HepG2 (cell line): ENCODE data around the gene DAB2IP. TPM values are rescaled to one million over a fixed set of nuclear protein-coding genes. Genes with fewer than 3 reads are reported as not detected.
A peak's percentile ranks its signal among the peaks of the same experiment; 100 is the strongest.

Experiments used
- ARNT ChIP-seq: fragments of 450-650 bp; IDR thresholded peaks from 2 replicates; pipeline ENCODE4 v1.6.1; 2017
- CEBPB ChIP-seq: IDR thresholded peaks from 2 replicates; pipeline ENCODE4 v1.6.1; 2011; ENCODE audit warnings: low read depth, low read length, improper control_type of control experiment, borderline replicate concordance
- CHD4 ChIP-seq: fragments of 200-600 bp; sonication (generic); IDR thresholded peaks from 2 replicates; pipeline ENCODE4 v1.7.0; 2017; ENCODE audit warnings: mild to moderate bottlenecking, low read length, borderline replicate concordance
- DRAP1 ChIP-seq: IDR thresholded peaks from 2 replicates; pipeline ENCODE4 v1.6.1; 2016; ENCODE audit warnings: missing genetic modification reagents, missing compliant biosample characterization
- ERF ChIP-seq: IDR thresholded peaks from 2 replicates; pipeline ENCODE4 v1.6.1; 2018; ENCODE audit warnings: missing biosample characterization, missing genetic modification reagents
- ISL2 ChIP-seq: sonication (generic); formaldehyde crosslinking; IDR thresholded peaks from 2 replicates; pipeline ENCODE4 v1.5.0; 2020; ENCODE audit warnings: missing genetic modification reagents
- NR2C2 ChIP-seq: sonication (generic); formaldehyde crosslinking; IDR thresholded peaks from 2 replicates; pipeline ENCODE4 v1.4.0; 2020; ENCODE audit warnings: missing genetic modification reagents, mild to moderate bottlenecking, moderate library complexity, borderline replicate concordance
- RXRA ChIP-seq: sonication (generic); formaldehyde crosslinking; IDR thresholded peaks from 2 replicates; pipeline ENCODE4 v1.5.1; 2020; ENCODE audit warnings: missing genetic modification reagents
- SKI ChIP-seq: fragments of 450-650 bp; IDR thresholded peaks from one replicate; pipeline ENCODE4 v1.6.1; 2018; ENCODE audit warnings: mild to moderate bottlenecking; ENCODE audit not compliant: partially characterized antibody
- SP5 ChIP-seq: IDR thresholded peaks from 2 replicates; pipeline ENCODE4 v1.6.1; 2016; ENCODE audit warnings: low read depth, borderline replicate concordance
- ZBTB7B ChIP-seq: sonication (generic); formaldehyde crosslinking; IDR thresholded peaks from 2 replicates; pipeline ENCODE4 v1.4.0; 2020; ENCODE audit warnings: missing genetic modification reagents
- ZFP1 ChIP-seq: IDR thresholded peaks from 2 replicates; pipeline ENCODE4 v1.6.1; 2016
- ZFP91 ChIP-seq: sonication (generic); formaldehyde crosslinking; IDR thresholded peaks from 2 replicates; pipeline ENCODE4 v1.9.0; 2022; ENCODE audit warnings: missing genetic modification reagents, mild to moderate bottlenecking, borderline replicate concordance
- ZNF230 ChIP-seq: sonication (generic); formaldehyde crosslinking; IDR thresholded peaks from 2 replicates; pipeline ENCODE4 v1.4.0; 2020; ENCODE audit warnings: mild to moderate bottlenecking, missing genetic modification reagents
- ZNF414 ChIP-seq: sonication (generic); formaldehyde crosslinking; IDR thresholded peaks from 2 replicates; pipeline ENCODE4 v1.5.0; 2020; ENCODE audit warnings: missing genetic modification reagents
- ZNF570 ChIP-seq: sonication (generic); formaldehyde crosslinking; IDR thresholded peaks from 2 replicates; pipeline ENCODE4 v1.4.0; 2020; ENCODE audit warnings: mild to moderate bottlenecking, missing genetic modification reagents, borderline replicate concordance
- ZNF652 ChIP-seq: IDR thresholded peaks from 2 replicates; pipeline ENCODE4 v1.6.1; 2016; ENCODE audit warnings: low read depth, borderline replicate concordance
- ZNF746 ChIP-seq: sonication (generic); formaldehyde crosslinking; IDR thresholded peaks from 2 replicates; pipeline ENCODE4 v1.8.0; 2022; ENCODE audit warnings: mild to moderate bottlenecking, missing genetic modification reagents
- ZNF770 ChIP-seq: sonication (generic); formaldehyde crosslinking; IDR thresholded peaks from 2 replicates; pipeline ENCODE4 v1.5.0; 2020; ENCODE audit warnings: mild to moderate bottlenecking, missing genetic modification reagents
- polyA plus RNA-seq, 8 experiments: library from polyadenylated mRNA; depleted of rRNA in 3 of 8; stranded (reverse) in 7 of 8; unstranded in 1 of 8; fragments of >200 nt; fragmentation: Illumina TruSeq in 4 of 8; extraction: Trizol in 4 of 8; gene quantifications; 2 replicates each; pipeline versions ENCODE4 v1.2.1 to v1.2.3, GENCODE V29; 2011 to 2016; ENCODE audit warnings: low read depth in 4 of 8, missing spikeins in 1 of 8, mixed read lengths in 1 of 8; ENCODE audit not compliant: insufficient read depth in 1 of 8
- total RNA-seq, 5 experiments: library from RNA; depleted of rRNA; stranded (reverse); fragments of >200 nt; fragmentation: Illumina TruSeq; extraction: Trizol; gene quantifications; 2 replicates each; pipeline ENCODE4 v1.2.3, GENCODE V29; 2016; ENCODE audit warnings: low read depth in 1 of 5
- TF ChIP-seq, protein P1 (sequence below): IDR thresholded peaks from 2 replicates; pipeline ENCODE4 v1.6.1; 2016; ENCODE audit warnings: low read depth
- TF ChIP-seq, protein P2 (sequence below): sonication (generic); formaldehyde crosslinking; IDR thresholded peaks from 2 replicates; pipeline ENCODE4 v1.5.0; 2020; ENCODE audit warnings: missing genetic modification reagents, mild to moderate bottlenecking, borderline replicate concordance

The DAB2IP gene
- total and polyA plus RNA-seq, 2 of the 13 experiments (the other 11 are each of a cell fraction or from before 2014, with no cell fraction given), result 25.3 to 37.9 TPM

GRCh38 chr9:121609822-121610637 lies 41.4 kb upstream of the DAB2IP start (continued):
- TF ChIP-seq ZNF570 (no peak), ZNF746 (CRISPR knock-in tag) (no peak), CHD4 (peak; percentile 85; the same call in 1 of the 2 replicates), ZNF770 (no peak), ARNT (no peak), DRAP1 (no peak), SKI (no peak), RXRA (CRISPR knock-in tag) (peak; percentile 29; the same call in 1 of the 2 replicates), NR2C2 (CRISPR knock-in tag) (no peak), SP5 (CRISPR knock-in tag) (no peak), ZFP1 (no peak), ZNF652 (CRISPR knock-in tag) (no peak), ZBTB7B (CRISPR knock-in tag) (no peak), ZNF414 (CRISPR knock-in tag) (no peak), ERF (no peak), ISL2 (CRISPR knock-in tag) (0 out of 2 replicates have a peak, but pooled peaks have one; percentile 41), ZNF230 (CRISPR knock-in tag) (no peak), ZFP91 (peak; percentile 30), CEBPB (no peak)
- TF ChIP-seq, protein P1, sequence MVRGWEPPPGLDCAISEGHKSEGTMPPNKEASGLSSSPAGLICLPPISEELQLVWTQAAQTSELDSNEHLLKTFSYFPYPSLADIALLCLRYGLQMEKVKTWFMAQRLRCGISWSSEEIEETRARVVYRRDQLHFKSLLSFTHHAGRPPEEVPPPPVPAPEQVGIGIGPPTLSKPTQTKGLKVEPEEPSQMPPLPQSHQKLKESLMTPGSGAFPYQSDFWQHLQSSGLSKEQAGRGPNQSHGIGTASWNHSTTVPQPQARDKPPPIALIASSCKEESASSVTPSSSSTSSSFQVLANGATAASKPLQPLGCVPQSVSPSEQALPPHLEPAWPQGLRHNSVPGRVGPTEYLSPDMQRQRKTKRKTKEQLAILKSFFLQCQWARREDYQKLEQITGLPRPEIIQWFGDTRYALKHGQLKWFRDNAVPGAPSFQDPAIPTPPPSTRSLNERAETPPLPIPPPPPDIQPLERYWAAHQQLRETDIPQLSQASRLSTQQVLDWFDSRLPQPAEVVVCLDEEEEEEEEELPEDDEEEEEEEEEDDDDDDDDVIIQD (CRISPR knock-in tag), result 0 out of 2 replicates have a peak, but pooled peaks have one; percentile 21
- TF ChIP-seq, protein P2, sequence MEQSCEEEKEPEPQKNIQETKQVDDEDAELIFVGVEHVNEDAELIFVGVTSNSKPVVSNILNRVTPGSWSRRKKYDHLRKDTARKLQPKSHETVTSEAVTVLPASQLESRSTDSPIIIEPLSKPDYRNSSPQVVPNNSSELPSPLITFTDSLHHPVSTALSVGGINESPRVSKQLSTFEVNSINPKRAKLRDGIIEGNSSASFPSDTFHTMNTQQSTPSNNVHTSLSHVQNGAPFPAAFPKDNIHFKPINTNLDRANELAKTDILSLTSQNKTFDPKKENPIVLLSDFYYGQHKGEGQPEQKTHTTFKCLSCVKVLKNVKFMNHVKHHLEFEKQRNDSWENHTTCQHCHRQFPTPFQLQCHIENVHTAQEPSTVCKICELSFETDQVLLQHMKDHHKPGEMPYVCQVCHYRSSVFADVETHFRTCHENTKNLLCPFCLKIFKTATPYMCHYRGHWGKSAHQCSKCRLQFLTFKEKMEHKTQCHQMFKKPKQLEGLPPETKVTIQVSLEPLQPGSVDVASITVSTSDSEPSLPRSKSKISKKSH (CRISPR knock-in tag), result no peak
